HEK293 (cell line): ENCODE results near the gene MEGF6.

Experiments used
- CTCF ChIA-PET: fragments of 350-600 bp; formaldehyde crosslinking; extraction: SDS; loops from one replicate; lab custom pipeline; 2021; ENCODE audit warnings: antibody characterized with exemption; lab: Yijun Ruan, JAX
- POLR2A ChIA-PET: fragments of 300-600 bp; formaldehyde crosslinking; extraction: SDS; loops from one replicate; lab custom pipeline; 2020; ENCODE audit warnings: antibody characterized with exemption, inconsistent platforms; lab: Yijun Ruan, JAX
- H3K27ac ChIP-seq: fragments of 200-500 bp; sonication (Bioruptor generic); 2 replicates; pipeline ENCODE4 v1.5.1; 2014; ENCODE audit warnings: low read depth, low read length, control low read depth, inconsistent platforms; ENCODE audit errors: extremely low read depth
- H3K36me3 ChIP-seq, 2 experiments: fragments of 200-500 bp in 1 of 2; sonication (Bioruptor generic) in 1 of 2; 1 replicate in 1 of 2; 2 replicates in 1 of 2; pipeline ENCODE4 v1.5.1; 2014 to 2017; ENCODE audit warnings: inconsistent platforms in 2 of 2, low read length in 2 of 2; ENCODE audit not compliant: control insufficient read depth in 2 of 2, insufficient read depth in 1 of 2
- H3K4me1 ChIP-seq: fragments of 200-500 bp; sonication (Bioruptor generic); 2 replicates; pipeline ENCODE4 v1.5.1; 2014; ENCODE audit warnings: mild to moderate bottlenecking, low read length, inconsistent platforms; ENCODE audit not compliant: control insufficient read depth, insufficient read depth
- H3K4me3 ChIP-seq: 2 replicates; pipeline ENCODE4 v1.5.1; 2011; ENCODE audit warnings: low read depth, mild to moderate bottlenecking, control low read depth, low read length, moderate library complexity
- H3K9me3 ChIP-seq: fragments of 200-500 bp; sonication (Bioruptor generic); 2 replicates; pipeline ENCODE4 v1.5.1; 2014; ENCODE audit warnings: low read depth, low read length, inconsistent platforms; ENCODE audit not compliant: control insufficient read depth, insufficient read depth
- FEZF1 ChIP-seq: fragments of 450-650 bp; formaldehyde crosslinking; IDR thresholded peaks from 2 replicates; pipeline ENCODE4 v1.5.1; 2016; ENCODE audit warnings: missing biosample characterization, missing genetic modification characterization
- GLIS2 ChIP-seq: fragments of 450-650 bp; formaldehyde crosslinking; IDR thresholded peaks from 2 replicates; pipeline ENCODE4 v1.5.1; 2016; ENCODE audit warnings: missing biosample characterization, missing genetic modification characterization
- KLF16 ChIP-seq: fragments of 450-650 bp; formaldehyde crosslinking; IDR thresholded peaks from 2 replicates; pipeline ENCODE4 v1.5.1; 2017; ENCODE audit warnings: missing biosample characterization, missing genetic modification characterization
- KLF8 ChIP-seq: fragments of 450-650 bp; formaldehyde crosslinking; IDR thresholded peaks from 2 replicates; pipeline ENCODE4 v1.5.1; 2016; ENCODE audit warnings: missing biosample characterization, missing genetic modification characterization
- PBX3 ChIP-seq: sonication (generic); formaldehyde crosslinking; IDR thresholded peaks from 2 replicates; pipeline ENCODE4 v1.8.1; 2022; ENCODE audit warnings: mild to moderate bottlenecking, moderate library complexity, missing genetic modification reagents
- SCRT1 ChIP-seq: fragments of 450-650 bp; formaldehyde crosslinking; IDR thresholded peaks from 2 replicates; pipeline ENCODE4 v1.5.1; 2016; ENCODE audit warnings: missing biosample characterization, missing genetic modification characterization, borderline replicate concordance
- SCRT2 ChIP-seq: fragments of 450-650 bp; formaldehyde crosslinking; IDR thresholded peaks from 2 replicates; pipeline ENCODE4 v1.5.1; 2016; ENCODE audit warnings: missing biosample characterization, missing genetic modification characterization
- ZBTB17 ChIP-seq: fragments of 450-650 bp; formaldehyde crosslinking; IDR thresholded peaks from 2 replicates; pipeline ENCODE4 v1.5.1; 2016; ENCODE audit warnings: missing biosample characterization, missing genetic modification characterization
- ZBTB8A ChIP-seq: fragments of 450-650 bp; formaldehyde crosslinking; IDR thresholded peaks from 2 replicates; pipeline ENCODE4 v1.5.1; 2016; ENCODE audit warnings: missing biosample characterization, missing genetic modification characterization
- ZIC2 ChIP-seq: fragments of 450-650 bp; formaldehyde crosslinking; IDR thresholded peaks from 2 replicates; pipeline ENCODE4 v1.5.1; 2016; ENCODE audit warnings: missing biosample characterization, missing genetic modification characterization
- ZNF19 ChIP-seq: fragments of 450-650 bp; formaldehyde crosslinking; IDR thresholded peaks from 2 replicates; pipeline ENCODE4; 2016; ENCODE audit warnings: missing biosample characterization, missing genetic modification characterization, low read depth
- ZNF518A ChIP-seq: fragments of 450-650 bp; formaldehyde crosslinking; conservative IDR thresholded peaks from 2 replicates; pipeline ENCODE4 v1.5.1; 2016; ENCODE audit warnings: low read depth, missing biosample characterization, missing genetic modification characterization
- ZNF521 ChIP-seq: fragments of 450-650 bp; formaldehyde crosslinking; IDR thresholded peaks from 2 replicates; pipeline ENCODE4 v1.5.1; 2017; ENCODE audit warnings: missing biosample characterization, mild to moderate bottlenecking, missing genetic modification characterization
- ZNF548 ChIP-seq: fragments of 450-650 bp; formaldehyde crosslinking; IDR thresholded peaks from 2 replicates; pipeline ENCODE4 v1.5.1; 2016; ENCODE audit warnings: missing biosample characterization, missing genetic modification characterization
- ZNF600 ChIP-seq: fragments of 450-650 bp; formaldehyde crosslinking; IDR thresholded peaks from 2 replicates; pipeline ENCODE4 v1.5.1; 2016; ENCODE audit warnings: missing biosample characterization, missing genetic modification characterization
- ZNF621 ChIP-seq: fragments of 450-650 bp; formaldehyde crosslinking; IDR thresholded peaks from 2 replicates; pipeline ENCODE4 v1.5.1; 2017; ENCODE audit warnings: missing biosample characterization, missing genetic modification characterization
- ZNF747 ChIP-seq: fragments of 450-650 bp; formaldehyde crosslinking; IDR thresholded peaks from 2 replicates; pipeline ENCODE4 v1.5.1; 2016; ENCODE audit warnings: missing biosample characterization, missing genetic modification characterization
- ZNF791 ChIP-seq: fragments of 450-650 bp; formaldehyde crosslinking; IDR thresholded peaks from 2 replicates; pipeline ENCODE4 v1.5.1; 2016; ENCODE audit warnings: missing biosample characterization, missing genetic modification characterization

MEGF6 gene

GRCh38 chr1:3633344-3634058, 22.2 kb upstream of the MEGF6 start:
- CTCF ChIA-PET: no interaction called here
- POLR2A ChIA-PET: no interaction called here
- TF ChIP-seq SCRT2 (tag by site-specific recombination) (peak; percentile 87), KLF8 (tag by site-specific recombination) (no peak), ZNF791 (tag by site-specific recombination) (no peak), ZNF19 (tag by site-specific recombination) (no peak), KLF16 (tag by site-specific recombination) (no peak), SCRT1 (tag by site-specific recombination) (peak; percentile 57; the same call in 1 of the 2 replicates), ZNF548 (tag by site-specific recombination) (no peak), ZNF600 (tag by site-specific recombination) (no peak), PBX3 (CRISPR knock-in tag) (no peak), ZNF621 (tag by site-specific recombination) (no peak)
- TF ChIP-seq, all 188 proteins: peak for 2
- Histone ChIP-seq H3K36me3 (peaks cover 9 to 100% of the 10 kb centered on the region in 2 experiments; a peak in 2 of 3 replicates), H3K4me1 (no peaks in the 10 kb centered on the region), H3K27ac (no peak overlapping the region), H3K4me3 (no peak overlapping the region), H3K9me3 (no peaks in the 10 kb centered on the region)

GRCh38 chr1:3632716-3633343, 21.5 kb upstream of the MEGF6 start:
- Histone ChIP-seq H3K4me1 (no peaks in the 10 kb centered on the region), H3K36me3 (peaks cover 9 to 100% of the 10 kb centered on the region in 2 experiments; a peak in 2 of 3 replicates), H3K9me3 (no peaks in the 10 kb centered on the region), H3K27ac (no peak overlapping the region), H3K4me3 (no peak overlapping the region)
- no peak for TF ChIP-seq FEZF1 (tag by site-specific recombination)
- TF ChIP-seq ZBTB17: no peak
- TF ChIP-seq ZIC2 (tag by site-specific recombination): no peak
- no peak for TF ChIP-seq KLF16 (tag by site-specific recombination)
- no peak for TF ChIP-seq ZNF521
- no peak for TF ChIP-seq ZNF747
- no peak for TF ChIP-seq ZBTB8A
- ChIA-PET POLR2A (interaction anchor here (0.8 kb wide), 1 partner anchor 12 kb away, joined by 3 read pairs; no protein-coding TSS in a partner anchor), CTCF (interaction anchor here (1.0 kb wide), 2 partner anchors 13 to 34 kb away, joined by 3 to 5 read pairs; no protein-coding TSS in a partner anchor)

- H3K27ac ChIP-seq: no peak overlapping the region
- ChIA-PET CTCF (interaction anchor here (1.0 kb wide), 2 partner anchors 13 to 34 kb away, joined by 3 to 5 read pairs; no protein-coding TSS in a partner anchor), POLR2A (interaction anchor here (0.8 kb wide), 1 partner anchor 11 kb away, joined by 3 read pairs; no protein-coding TSS in a partner anchor)
Measured at GRCh38 chr1:3632298-3632697, 21.0 kb upstream of the MEGF6 start.

More at GRCh38 chr1:3632298-3632697, 21.0 kb upstream of the MEGF6 start:
- no peak overlapping the region for H3K4me3 ChIP-seq
- H3K9me3 ChIP-seq: no peaks in the 10 kb centered on the region
- TF ChIP-seq ZNF518A (tag by site-specific recombination): no peak
- TF ChIP-seq GLIS2 (tag by site-specific recombination): peak; percentile 20; the same call in 1 of the 2 replicates
- H3K4me1 ChIP-seq: no peaks in the 10 kb centered on the region
- H3K36me3 ChIP-seq: peaks cover 8 to 100% of the 10 kb centered on the region in 2 experiments
